ENCODE results near the gene OBI1. TPM values are rescaled to one million over a fixed set of nuclear protein-coding genes. Genes with fewer than 3 reads are reported as not detected.

Gene OBI1
- polyA plus RNA-seq (2013) = 7.8 TPM

- POLR2A ChIA-PET = no interaction called here
- under 1% methylated on average over 50 of the region's 67 CpGs for WGBS (ENCODE audit: insufficient coverage)
- H3K27ac ChIP-seq (ENCODE audit: insufficient read depth in 1 of 2, low read depth in 1 of 2, low read length in 2 of 2, poor library complexity in 1 of 2, severe bottlenecking in 2 of 2) = peak within 1 kb of the TSS; percentile 46 to 81
- peak; percentile 90 to 95 (median 95) for DNase-seq
- H3K4me3 ChIP-seq (ENCODE audit: control insufficient read depth in 1 of 7, extremely low read depth in 1 of 7, insufficient read depth in 4 of 7, low read depth in 2 of 7, low read length in 6 of 7) = peak within 1 kb of the TSS; percentile 65 to 95 (median 90)
- peaks cover 0 to 12% (median 0%) of the 10 kb centered on the region in 4 experiments for H3K36me3 ChIP-seq (ENCODE audit: control insufficient read depth in 4 of 4, insufficient read depth in 4 of 4, low read length in 3 of 4)
- no peaks in the 10 kb centered on the region for H3K27me3 ChIP-seq (replicated peaks in 2 of 5; ENCODE audit: control insufficient read depth in 4 of 5, insufficient read depth in 5 of 5, low read length in 4 of 5)
- H3K9me3 ChIP-seq (ENCODE audit: control extremely low read depth in 1 of 5, control insufficient read depth in 4 of 5, insufficient read depth in 2 of 5, low read depth in 1 of 5, low read length in 4 of 5) = no peaks in the 10 kb centered on the region
- H3K4me1 ChIP-seq (ENCODE audit: control extremely low read depth in 1 of 4, control insufficient read depth in 4 of 4, insufficient read depth in 4 of 4, low read length in 3 of 4) = peaks cover 2 to 22% (median 13%) of the 10 kb centered on the region in 4 experiments
- CTCF ChIA-PET = interaction anchor here (1.2 kb wide), 1 partner anchor 29 kb away, joined by 3 read pairs; no protein-coding TSS in a partner anchor
Observed at GRCh38 chr13:78658630-78659449, at the start of gene OBI1. OBI1 (minus strand) TSS chr13:78659155; CDS start chr13:78659120, 35 bp downstream.

GRCh38 chr13:78701383-78701782, 42.4 kb upstream of the OBI1 start:
- POLR2A ChIA-PET = no interaction called here
- Histone ChIP-seq H3K4me3 (ENCODE audit: control insufficient read depth in 1 of 7, extremely low read depth in 1 of 7, insufficient read depth in 4 of 7, low read depth in 2 of 7, low read length in 6 of 7) (no peak overlapping the region), H3K27me3 (replicated peaks in 2 of 5; ENCODE audit: control insufficient read depth in 4 of 5, insufficient read depth in 5 of 5, low read length in 4 of 5) (no peaks in the 10 kb centered on the region), H3K4me1 (ENCODE audit: control extremely low read depth in 1 of 4, control insufficient read depth in 4 of 4, insufficient read depth in 4 of 4, low read length in 3 of 4) (peaks cover 0 to 4% (median 0%) of the 10 kb centered on the region in 4 experiments), H3K27ac (ENCODE audit: insufficient read depth in 1 of 2, low read depth in 1 of 2, low read length in 2 of 2, poor library complexity in 1 of 2, severe bottlenecking in 2 of 2) (no peak overlapping the region), H3K9me3 (ENCODE audit: control extremely low read depth in 1 of 5, control insufficient read depth in 4 of 5, insufficient read depth in 2 of 5, low read depth in 1 of 5, low read length in 4 of 5) (no peaks in the 10 kb centered on the region), H3K36me3 (ENCODE audit: control insufficient read depth in 4 of 4, insufficient read depth in 4 of 4, low read length in 3 of 4) (no peaks in the 10 kb centered on the region)
- CTCF ChIA-PET = no interaction called here
- no peak for DNase-seq
- no CpG with 5 or more reads among the region's 1 CpG for WGBS (ENCODE audit: insufficient coverage)

DNA sequence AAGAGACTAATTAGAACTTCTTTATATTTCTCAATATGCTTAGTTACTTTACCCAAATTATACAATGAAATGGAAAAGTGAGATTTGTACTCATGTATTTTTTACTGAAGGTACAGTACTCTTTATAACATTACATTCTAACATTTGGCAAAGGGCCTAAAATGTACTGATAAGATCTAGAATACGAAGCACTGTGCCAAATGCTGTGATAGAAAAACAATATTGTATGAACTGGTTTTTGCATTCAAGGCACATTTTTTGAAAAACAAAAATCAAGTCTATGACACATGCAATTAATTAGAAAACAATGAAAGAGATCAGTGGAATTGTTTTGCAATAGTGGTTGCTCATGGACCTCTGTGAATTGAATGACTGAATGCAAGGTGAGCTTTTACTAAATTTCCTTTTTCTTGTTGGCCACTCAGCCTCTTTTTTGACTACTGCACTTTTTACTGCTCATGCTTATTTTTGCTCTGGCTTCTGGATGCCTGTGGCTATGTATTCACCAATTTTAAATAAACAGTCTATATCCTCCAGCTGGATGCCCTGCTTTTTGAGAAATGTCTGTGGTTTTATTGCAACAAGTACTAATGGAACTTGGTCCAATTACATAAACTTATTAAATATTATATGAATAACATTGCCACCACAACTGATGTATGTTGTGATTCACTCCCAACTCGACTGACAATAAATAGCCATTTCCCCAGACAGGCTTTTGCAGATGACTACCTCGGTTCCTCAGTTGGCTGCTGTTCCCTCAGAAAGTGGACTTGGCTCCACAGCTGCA, 41.4 kb upstream of the OBI1 start:
- Histone ChIP-seq H3K36me3 (ENCODE audit: control insufficient read depth in 4 of 4, insufficient read depth in 4 of 4, low read length in 3 of 4) (no peaks in the 10 kb centered on the region), H3K4me3 (ENCODE audit: control insufficient read depth in 1 of 7, extremely low read depth in 1 of 7, insufficient read depth in 4 of 7, low read depth in 2 of 7, low read length in 6 of 7) (no peak overlapping the region), H3K27me3 (replicated peaks in 2 of 5; ENCODE audit: control insufficient read depth in 4 of 5, insufficient read depth in 5 of 5, low read length in 4 of 5) (no peaks in the 10 kb centered on the region), H3K9me3 (ENCODE audit: control extremely low read depth in 1 of 5, control insufficient read depth in 4 of 5, insufficient read depth in 2 of 5, low read depth in 1 of 5, low read length in 4 of 5) (no peaks in the 10 kb centered on the region), H3K27ac (ENCODE audit: insufficient read depth in 1 of 2, low read depth in 1 of 2, low read length in 2 of 2, poor library complexity in 1 of 2, severe bottlenecking in 2 of 2) (no peak overlapping the region), H3K4me1 (ENCODE audit: control extremely low read depth in 1 of 4, control insufficient read depth in 4 of 4, insufficient read depth in 4 of 4, low read length in 3 of 4) (peaks cover 0 to 4% (median 0%) of the 10 kb centered on the region in 4 experiments)
- DNase-seq = peak in 2 of 3 donors; percentile 26 to 33
- WGBS (ENCODE audit: insufficient coverage) = 100% methylated on average over 1 of the region's 3 CpGs
- POLR2A ChIA-PET = no interaction called here
- CTCF ChIA-PET = no interaction called here

DNA sequence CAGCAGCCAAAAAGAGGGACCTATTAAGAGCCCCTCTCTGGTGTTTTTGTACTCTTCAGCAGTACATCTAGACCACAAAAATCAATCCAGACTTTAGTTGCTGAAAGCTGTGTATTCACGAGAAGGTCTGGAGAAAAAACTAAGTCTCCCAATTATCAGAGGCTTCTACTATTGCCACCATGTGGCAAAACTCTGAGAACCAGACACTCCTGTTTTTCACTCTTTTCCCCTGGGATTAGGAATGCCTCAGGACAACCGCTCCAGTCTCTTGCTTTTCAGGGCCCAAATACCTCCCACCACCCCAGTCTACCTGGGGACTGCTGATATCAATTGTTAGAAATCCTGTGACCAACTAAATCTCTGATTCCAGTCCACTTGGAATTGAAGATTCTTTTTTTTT, 30.1 kb upstream of the OBI1 start:
- Histone ChIP-seq H3K4me1 (ENCODE audit: control extremely low read depth in 1 of 4, control insufficient read depth in 4 of 4, insufficient read depth in 4 of 4, low read length in 3 of 4) (peaks cover 0 to 5% (median 0%) of the 10 kb centered on the region in 4 experiments), H3K4me3 (ENCODE audit: control insufficient read depth in 1 of 7, extremely low read depth in 1 of 7, insufficient read depth in 4 of 7, low read depth in 2 of 7, low read length in 6 of 7) (no peak overlapping the region), H3K27me3 (replicated peaks in 2 of 5; ENCODE audit: control insufficient read depth in 4 of 5, insufficient read depth in 5 of 5, low read length in 4 of 5) (no peaks in the 10 kb centered on the region), H3K27ac (ENCODE audit: insufficient read depth in 1 of 2, low read depth in 1 of 2, low read length in 2 of 2, poor library complexity in 1 of 2, severe bottlenecking in 2 of 2) (no peak overlapping the region), H3K9me3 (ENCODE audit: control extremely low read depth in 1 of 5, control insufficient read depth in 4 of 5, insufficient read depth in 2 of 5, low read depth in 1 of 5, low read length in 4 of 5) (peaks cover 0 to 3% (median 2%) of the 10 kb centered on the region in 5 experiments), H3K36me3 (ENCODE audit: control insufficient read depth in 4 of 4, insufficient read depth in 4 of 4, low read length in 3 of 4) (no peaks in the 10 kb centered on the region)
- 100% methylated on average over 1 of the region's 2 CpGs for WGBS (ENCODE audit: insufficient coverage)
- no peak for DNase-seq
- POLR2A ChIA-PET = no interaction called here
- CTCF ChIA-PET = no interaction called here

- Histone ChIP-seq H3K4me3 (ENCODE audit: control insufficient read depth in 1 of 7, extremely low read depth in 1 of 7, insufficient read depth in 4 of 7, low read depth in 2 of 7, low read length in 6 of 7) (no peak overlapping the region), H3K9me3 (ENCODE audit: control extremely low read depth in 1 of 5, control insufficient read depth in 4 of 5, insufficient read depth in 2 of 5, low read depth in 1 of 5, low read length in 4 of 5) (peaks cover 0 to 6% (median 4%) of the 10 kb centered on the region in 5 experiments), H3K4me1 (ENCODE audit: control extremely low read depth in 1 of 4, control insufficient read depth in 4 of 4, insufficient read depth in 4 of 4, low read length in 3 of 4) (peaks cover 0 to 5% (median 0%) of the 10 kb centered on the region in 4 experiments), H3K27ac (ENCODE audit: insufficient read depth in 1 of 2, low read depth in 1 of 2, low read length in 2 of 2, poor library complexity in 1 of 2, severe bottlenecking in 2 of 2) (no peak overlapping the region), H3K27me3 (replicated peaks in 2 of 5; ENCODE audit: control insufficient read depth in 4 of 5, insufficient read depth in 5 of 5, low read length in 4 of 5) (no peaks in the 10 kb centered on the region), H3K36me3 (ENCODE audit: control insufficient read depth in 4 of 4, insufficient read depth in 4 of 4, low read length in 3 of 4) (no peaks in the 10 kb centered on the region)
- no CpG with 5 or more reads among the region's 4 CpGs for WGBS (ENCODE audit: insufficient coverage)
- DNase-seq = peak; percentile 33 to 64 (median 57)
- CTCF ChIA-PET = no interaction called here
- POLR2A ChIA-PET = no interaction called here
Observed at GRCh38 chr13:78686461-78686860, 27.5 kb upstream of the OBI1 start.

DNA sequence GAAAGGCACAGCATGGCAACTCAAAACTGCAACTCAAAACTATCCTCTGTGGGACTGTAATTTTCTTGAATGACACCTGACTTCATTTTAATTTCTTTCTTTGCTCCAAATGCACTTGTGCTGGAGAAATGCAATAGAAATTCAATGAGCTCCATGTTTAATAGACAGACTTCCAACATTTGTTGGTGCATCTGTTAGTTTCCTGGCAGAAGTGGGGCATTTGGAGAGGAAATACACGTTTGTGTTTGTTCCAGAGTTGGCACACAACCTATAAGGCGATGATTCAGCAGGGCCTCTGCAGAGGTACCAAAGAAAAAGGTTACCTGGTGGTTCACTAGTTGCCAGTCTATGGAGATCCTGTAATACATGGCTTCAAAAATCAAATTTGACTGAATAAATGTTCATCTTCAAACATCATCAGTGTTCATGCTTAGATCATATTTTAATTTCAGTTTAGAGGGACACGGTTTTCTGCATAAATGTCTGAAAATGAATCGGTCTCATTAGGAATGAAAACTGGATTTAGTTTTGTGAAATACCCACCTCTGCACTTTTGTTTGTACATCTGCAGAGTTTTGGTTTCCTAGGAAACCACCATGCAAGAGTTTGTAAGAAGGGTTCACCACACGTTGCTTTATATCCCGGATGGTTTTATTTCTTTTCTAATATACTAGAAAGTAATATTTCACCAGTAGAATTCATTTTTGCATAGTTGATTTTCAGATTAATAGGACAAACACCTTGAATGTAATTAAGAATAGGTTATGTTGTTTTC, 21.8 kb upstream of the OBI1 start:
- Histone ChIP-seq H3K4me3 (ENCODE audit: control insufficient read depth in 1 of 7, extremely low read depth in 1 of 7, insufficient read depth in 4 of 7, low read depth in 2 of 7, low read length in 6 of 7) (no peak overlapping the region), H3K27ac (ENCODE audit: insufficient read depth in 1 of 2, low read depth in 1 of 2, low read length in 2 of 2, poor library complexity in 1 of 2, severe bottlenecking in 2 of 2) (no peak overlapping the region), H3K4me1 (ENCODE audit: control extremely low read depth in 1 of 4, control insufficient read depth in 4 of 4, insufficient read depth in 4 of 4, low read length in 3 of 4) (peaks cover 0 to 2% (median 0%) of the 10 kb centered on the region in 4 experiments), H3K9me3 (ENCODE audit: control extremely low read depth in 1 of 5, control insufficient read depth in 4 of 5, insufficient read depth in 2 of 5, low read depth in 1 of 5, low read length in 4 of 5) (peaks cover 0 to 6% (median 4%) of the 10 kb centered on the region in 5 experiments), H3K27me3 (replicated peaks in 2 of 5; ENCODE audit: control insufficient read depth in 4 of 5, insufficient read depth in 5 of 5, low read length in 4 of 5) (no peaks in the 10 kb centered on the region), H3K36me3 (ENCODE audit: control insufficient read depth in 4 of 4, insufficient read depth in 4 of 4, low read length in 3 of 4) (no peaks in the 10 kb centered on the region)
- WGBS (ENCODE audit: insufficient coverage) = 10% methylated on average over 3 of the region's 6 CpGs
- peak in 2 of 3 donors; percentile 15 to 23 for DNase-seq
- ChIA-PET POLR2A (no interaction called here), CTCF (no interaction called here)
